NCI-H1694 (cell line): ENCODE measurements around the gene ZSCAN12.

ENCODE experiments used
- DNase-seq: peaks from one replicate; lab custom pipeline; 2025; lab: John Stamatoyannopoulos, UW

ZSCAN12 gene

DNA sequence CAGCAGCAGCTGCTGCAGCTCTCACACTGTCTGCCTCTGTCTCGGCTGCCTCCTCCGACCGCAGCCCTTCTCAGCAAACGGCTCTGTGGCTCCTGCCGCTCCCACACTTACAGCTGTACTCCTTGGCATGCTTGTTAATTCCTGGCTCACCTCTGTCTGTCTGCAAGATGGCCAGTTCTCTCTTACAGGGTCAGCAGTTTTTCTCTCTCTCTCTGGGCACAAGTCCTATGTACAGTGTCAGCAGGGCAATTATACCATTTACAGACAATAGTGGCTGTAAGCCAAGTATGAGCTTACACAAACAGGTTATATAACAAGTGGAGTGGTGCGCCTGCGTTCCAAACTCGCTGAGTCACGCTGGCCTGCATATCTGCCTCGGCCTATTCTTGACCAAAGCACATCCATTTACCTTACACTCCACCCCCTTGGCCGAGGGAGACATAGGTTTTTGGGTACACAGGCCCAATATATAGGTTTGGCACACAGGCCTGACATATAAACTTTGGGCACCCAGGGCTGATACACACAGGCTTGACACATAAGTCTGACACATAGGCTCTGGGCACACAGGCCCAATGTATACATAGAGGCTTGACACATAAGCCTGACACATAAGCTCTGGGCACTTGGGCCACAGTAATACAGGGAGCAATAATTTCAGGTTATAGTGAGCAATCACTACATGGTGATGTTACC, 45.4 kb downstream of the ZSCAN12 start:
- no peak for DNase-seq

DNA sequence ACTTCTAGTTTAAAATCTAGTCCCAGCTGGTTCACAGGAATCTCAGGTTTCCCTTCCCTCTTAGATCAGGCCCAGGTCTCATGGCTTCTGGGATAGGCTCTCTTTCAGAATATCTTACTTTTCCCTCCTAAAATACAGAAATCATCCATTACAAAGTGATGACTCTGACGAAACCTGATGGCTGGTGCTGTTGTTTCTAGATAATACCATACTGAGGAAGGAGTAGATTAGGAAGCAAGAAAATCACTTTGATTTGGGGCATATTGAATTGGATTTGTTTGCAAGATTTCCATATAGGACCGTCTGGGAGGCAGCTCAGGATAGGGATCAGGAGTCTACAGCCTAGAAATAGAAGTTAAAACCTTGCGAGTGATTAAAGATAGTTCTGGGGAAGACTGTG, 46.2 kb downstream of the ZSCAN12 start:
- DNase-seq = no peak

DNA sequence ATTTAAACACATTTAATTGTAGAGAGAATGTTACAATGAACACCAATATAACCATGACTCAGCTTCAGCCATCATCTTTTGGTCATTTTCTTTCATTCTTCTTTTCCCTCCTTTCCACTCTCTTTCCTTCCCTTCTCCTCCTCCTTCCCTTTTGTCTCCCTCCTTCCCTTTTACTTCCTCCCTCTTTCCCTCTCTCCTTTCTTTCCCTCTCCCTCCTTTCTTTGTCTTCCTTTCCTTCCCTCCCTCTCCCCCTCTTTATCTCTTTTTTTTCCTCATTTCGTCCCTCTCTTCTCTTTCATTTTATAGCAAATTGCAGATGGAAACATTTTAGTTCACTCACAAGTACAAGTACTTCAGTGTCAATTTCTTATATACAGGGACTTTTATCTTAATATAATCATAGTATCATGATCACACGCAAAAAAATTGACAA, 48.0 kb downstream of the ZSCAN12 start:
- no peak for DNase-seq

- no peak for DNase-seq
Measured at GRCh38 chr6:28351087-28351486, 48.5 kb downstream of the ZSCAN12 start.

DNA sequence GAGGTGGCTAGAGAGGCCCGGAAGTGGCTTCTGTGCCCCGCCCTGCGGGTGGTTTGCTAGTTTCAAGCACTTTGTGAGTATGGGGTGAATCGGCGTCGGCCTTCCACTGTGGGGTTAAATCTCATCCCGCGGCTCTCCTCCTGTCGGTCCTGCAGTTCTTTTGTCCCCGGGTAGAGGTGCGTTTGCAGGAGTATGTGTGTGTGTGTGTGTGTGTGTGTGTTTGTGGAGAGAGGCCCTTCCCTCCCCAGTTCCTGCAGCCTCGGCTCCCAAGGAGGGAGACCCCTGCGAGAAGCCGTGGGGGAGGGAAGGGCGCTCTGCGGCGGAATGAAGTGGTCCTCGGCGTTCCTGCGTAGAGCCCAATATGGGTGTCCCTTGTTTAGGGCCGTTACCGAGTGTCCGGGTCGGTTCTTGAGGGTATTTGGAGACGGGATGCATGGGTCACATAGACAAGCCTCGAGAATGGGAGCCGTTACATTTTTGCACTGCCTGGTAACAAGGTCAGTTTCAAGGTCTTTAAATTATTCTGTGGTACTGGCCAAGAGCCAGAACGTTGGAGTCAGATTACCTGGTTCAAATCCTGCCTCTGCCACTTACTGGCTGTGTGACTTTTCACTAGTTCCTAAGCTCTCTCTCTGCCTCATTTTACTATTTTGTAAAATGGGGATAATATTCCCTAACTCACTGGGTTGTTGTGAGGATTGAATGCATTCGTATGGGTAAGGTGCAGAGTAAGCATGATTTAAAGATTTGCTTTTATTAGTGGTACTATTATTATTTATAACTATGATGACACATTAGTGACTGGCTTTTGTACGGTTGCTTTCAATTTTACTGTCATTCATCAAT, 49.4 kb downstream of the ZSCAN12 start, which contains the start of gene ZKSCAN3:
Gene ZKSCAN3 (plus strand): TSS at position 56 of the 846 bp plus-strand sequence. CDS start 9,640 bp downstream, outside the sequence.
- peak; percentile 37 for DNase-seq

- DNase-seq = no peak
Measured at GRCh38 chr6:28349344-28349891, 50.1 kb downstream of the ZSCAN12 start.

DNA sequence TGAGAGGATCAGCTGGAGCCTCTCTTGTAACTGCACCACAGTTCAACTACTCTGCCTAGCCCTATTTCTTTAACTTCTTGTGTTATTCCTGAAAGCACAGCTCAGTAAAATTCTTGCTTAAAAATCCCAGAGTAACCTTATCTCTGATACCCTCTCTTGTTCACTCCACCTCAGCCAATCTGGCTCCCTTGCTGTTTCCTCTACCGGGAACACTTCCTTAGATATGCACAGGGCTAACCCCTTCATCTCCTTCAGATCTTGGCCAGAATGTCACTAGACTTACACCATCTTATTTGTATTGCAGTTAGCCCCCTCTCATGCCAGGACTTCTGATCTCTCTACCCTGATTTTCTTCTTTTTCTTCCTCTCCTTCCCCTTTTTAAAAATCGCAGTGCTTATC, 52.4 kb downstream of the ZSCAN12 start:
- DNase-seq = no peak

DNA sequence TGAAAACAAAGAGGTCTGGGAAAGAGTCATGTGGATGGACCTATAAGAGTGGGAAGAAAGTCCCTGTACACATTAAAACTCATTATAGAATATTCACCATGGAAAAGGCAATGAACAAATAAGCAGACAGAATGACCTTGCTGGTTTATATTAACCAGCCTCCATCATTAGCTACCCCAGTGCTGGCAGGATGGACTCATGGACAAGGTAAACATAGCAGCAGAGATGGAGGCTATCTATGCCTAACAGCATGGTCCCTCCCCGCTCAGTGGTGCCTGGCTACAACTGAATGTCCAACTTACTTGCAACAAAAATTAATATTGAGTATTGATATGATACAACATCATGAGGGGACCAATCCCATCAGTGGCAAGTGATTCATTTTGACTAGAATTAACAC, 54.3 kb downstream of the ZSCAN12 start:
- no peak for DNase-seq

DNA sequence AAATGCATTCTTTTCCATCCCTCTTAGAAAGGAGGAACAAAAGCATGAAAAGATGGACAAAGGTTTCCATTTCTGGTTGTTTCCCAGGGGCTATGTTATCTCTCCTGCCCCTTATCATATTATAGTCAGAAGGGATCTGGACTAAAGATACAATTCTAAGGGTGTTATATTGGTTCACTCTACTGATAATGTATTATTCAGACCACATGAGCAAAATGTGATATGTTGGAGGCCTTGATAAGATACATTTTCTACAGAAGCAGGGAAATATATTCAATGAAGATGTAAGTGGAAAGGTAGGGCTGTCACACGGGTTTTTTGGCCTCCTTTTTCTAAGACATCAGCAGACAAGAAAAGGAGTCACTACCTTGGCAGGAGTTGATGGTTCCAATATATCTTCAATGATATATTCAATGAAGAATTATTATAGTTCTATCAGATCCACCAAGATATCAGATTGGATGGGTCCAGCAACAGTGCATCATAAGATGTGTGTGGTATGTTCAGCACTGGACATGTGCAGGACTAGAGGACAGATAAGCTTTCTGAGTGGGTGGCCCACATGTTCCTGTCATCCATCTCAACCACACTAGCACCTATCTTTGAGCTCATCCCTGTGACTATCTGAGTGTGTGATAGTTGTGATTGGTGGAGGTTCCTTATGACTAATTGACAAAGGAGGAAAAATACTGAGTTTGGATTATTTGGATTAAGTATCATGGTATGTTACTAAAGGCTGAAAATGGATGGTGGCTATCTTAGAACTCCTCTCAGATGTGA, 55.5 kb downstream of the ZSCAN12 start:
- no peak for DNase-seq

DNA sequence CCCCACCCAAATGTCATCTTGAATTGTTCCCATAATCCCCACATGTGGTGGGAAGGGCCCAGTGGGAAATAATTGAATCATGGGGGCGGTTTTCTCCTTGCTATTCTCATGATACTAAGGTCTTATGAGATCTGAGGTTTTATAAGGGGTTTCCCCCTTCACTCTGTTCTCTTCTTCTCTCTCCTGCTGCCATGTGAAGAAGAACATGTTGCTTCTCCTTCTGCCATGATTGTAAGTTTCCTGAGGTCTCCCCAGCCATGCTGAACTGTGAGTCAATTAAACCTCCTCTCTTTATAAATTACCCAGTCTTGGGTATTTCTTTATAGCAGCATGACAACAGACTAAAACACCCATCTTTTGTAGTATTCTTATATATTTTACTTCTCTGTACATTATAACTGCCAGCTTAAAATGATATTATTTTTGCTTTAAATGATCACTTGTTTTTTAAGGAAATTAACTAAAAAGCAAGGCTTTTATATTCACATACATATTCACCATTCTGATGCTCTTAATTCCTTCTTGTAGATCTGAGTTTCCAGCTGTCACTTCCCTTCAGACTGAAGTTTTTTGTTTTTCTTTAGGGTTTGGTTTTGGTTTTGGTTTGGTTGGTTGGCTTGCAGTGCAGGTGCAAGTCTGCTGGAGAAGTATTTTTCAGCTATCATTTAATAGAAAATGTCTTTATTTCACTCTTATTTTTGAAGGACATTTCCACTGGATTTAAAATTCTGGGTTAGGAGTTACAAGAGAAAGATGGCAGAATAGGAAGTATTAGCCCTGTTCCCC, 59.0 kb downstream of the ZSCAN12 start:
- DNase-seq = no peak

- DNase-seq = no peak
Measured at GRCh38 chr6:28337121-28337520, 62.4 kb downstream of the ZSCAN12 start.

- DNase-seq = no peak
Measured at GRCh38 chr6:28336284-28337120, 63.0 kb downstream of the ZSCAN12 start.

DNA sequence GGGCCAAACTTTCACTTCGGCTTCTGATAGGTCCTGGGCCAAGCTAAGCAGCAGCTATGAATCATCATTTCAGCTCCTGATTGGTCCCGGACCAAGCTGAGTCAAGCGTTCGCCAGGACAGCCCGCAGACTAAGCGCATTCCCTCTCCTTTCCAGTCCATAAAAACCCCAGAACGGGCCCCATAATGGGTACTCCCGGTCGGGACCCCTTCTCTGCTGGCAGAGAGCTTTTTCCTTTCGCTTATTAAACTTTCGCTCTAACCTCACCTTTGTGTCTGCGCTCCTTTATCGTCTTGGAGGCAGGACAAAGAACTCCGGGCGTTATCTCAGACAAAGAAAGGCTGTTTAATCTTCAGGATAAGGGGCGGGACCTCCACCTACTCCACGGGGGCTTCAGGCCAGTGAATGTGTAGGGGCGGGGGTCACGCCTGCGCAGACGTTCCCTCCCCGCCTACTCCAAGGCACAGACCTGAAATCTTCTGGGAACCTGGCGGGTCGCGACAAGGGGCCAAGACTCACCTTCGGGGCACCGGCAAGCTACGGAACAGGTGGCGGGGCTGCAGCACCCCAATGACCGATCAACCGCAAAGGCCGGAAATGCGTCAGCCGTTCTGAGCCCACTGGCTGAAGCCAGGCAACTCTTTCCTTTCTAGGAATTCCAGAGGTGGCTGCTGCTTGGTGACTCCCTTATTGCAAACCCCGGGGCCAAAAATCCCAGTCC, 63.8 kb downstream of the ZSCAN12 start, which contains the start of gene ZSCAN31:
Gene ZSCAN31 (minus strand): TSS at position 585 of the 720 bp plus-strand sequence. CDS start 6,465 bp downstream, outside the sequence.
- peak; percentile 85 for DNase-seq

DNA sequence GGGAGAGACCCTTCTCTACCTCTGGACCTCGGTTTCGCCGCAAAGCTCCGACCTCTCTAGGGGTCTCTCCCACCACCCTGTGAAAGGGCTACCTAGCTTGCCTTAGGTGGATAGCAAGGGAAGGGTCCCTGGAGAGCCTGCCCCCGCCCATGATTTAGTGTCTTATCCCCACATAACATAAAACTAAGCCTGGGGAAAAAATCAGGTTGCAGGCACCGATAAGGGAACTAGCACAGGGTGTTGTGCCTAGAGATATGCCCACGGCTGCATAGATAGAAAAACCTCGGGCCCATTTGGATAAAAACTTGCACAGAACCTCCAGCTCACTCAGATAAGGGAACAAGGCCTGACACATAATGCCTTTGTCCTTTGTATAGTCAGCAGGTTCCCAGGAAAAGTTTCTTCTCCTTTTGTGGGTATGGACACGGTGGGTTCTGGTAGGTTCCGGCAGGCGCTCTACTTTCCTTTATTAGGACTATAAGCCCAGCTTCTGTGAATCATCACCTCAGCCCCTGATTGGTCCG, 64.4 kb downstream of the ZSCAN12 start:
- DNase-seq = no peak

GRCh38 chr6:28334286-28335039, 65.1 kb downstream of the ZSCAN12 start:
- no peak for DNase-seq

DNA sequence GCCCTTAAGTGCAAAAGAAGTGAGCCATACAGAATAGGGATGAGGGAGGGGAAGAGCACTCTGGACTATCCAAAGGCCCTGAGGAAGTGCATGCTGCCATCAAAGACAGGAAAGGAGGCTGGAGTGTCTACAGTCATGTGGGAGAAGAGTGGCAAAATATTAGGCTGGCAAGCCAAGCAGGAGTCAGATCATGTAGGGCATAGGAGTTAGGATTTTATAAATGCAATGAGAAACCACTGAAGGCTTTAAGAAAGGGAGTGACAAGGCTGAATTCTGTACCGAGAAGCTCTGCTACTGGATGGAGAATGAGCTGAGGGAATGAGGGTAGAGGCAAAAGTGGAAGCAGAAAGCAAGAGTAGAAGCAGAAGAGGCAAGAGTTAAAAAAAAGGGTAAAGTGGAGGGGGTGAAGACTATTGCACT, 65.9 kb downstream of the ZSCAN12 start:
- DNase-seq = no peak

GRCh38 chr6:28333047-28333446, 66.5 kb downstream of the ZSCAN12 start:
- no peak for DNase-seq

DNA sequence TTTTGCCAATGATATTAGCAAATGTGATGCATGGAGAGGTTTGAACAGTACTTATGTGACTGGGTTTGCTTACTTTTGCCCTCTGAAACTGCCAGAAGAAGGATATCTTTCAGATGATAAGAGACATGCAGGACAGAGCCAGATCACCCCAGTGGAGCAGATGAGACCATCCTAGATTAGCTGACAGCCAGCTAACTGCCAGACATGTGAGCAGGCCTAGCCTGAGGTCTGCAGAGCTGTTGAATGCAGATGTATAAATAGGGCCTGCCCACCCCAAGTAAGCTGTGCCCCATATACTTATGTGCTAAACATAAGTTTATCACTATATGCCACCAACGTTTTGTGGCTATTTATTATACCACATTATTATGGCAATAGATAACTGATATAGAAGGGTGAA, 69.5 kb downstream of the ZSCAN12 start:
- DNase-seq = no peak
